Choroid plexus epithelial cell (primary cell): ENCODE data around the gene FAR2.
A peak's percentile ranks its signal among the peaks of the same experiment; 100 is the strongest.

Source experiments
- DNase-seq: peaks from one replicate; pipeline ENCODE4 v3.0.0-alpha.2; 2010; ENCODE audit warnings: low read depth
- H3K4me3 ChIP-seq: 2 replicates; pipeline ENCODE4 v1.5.1; 2011; ENCODE audit warnings: low read depth, mild to moderate bottlenecking, control low read depth, low read length, moderate library complexity
- CTCF ChIP-seq: conservative IDR thresholded peaks from 2 replicates; pipeline ENCODE4 v1.5.1; 2011; ENCODE audit warnings: low read depth, mild to moderate bottlenecking, control low read depth, inconsistent platforms, low read length, moderate library complexity

Gene FAR2

GRCh38 chr12:29322157-29322556, 173.1 kb downstream of the FAR2 start:
- no peak for DNase-seq
- TF ChIP-seq CTCF: no peak
- H3K4me3 ChIP-seq: no peak overlapping the region

GRCh38 chr12:29329411-29329810, 180.3 kb downstream of the FAR2 start:
- TF ChIP-seq CTCF: no peak
- no peak overlapping the region for H3K4me3 ChIP-seq
- DNase-seq: no peak

- DNase-seq: no peak
- no peak overlapping the region for H3K4me3 ChIP-seq
- no peak for TF ChIP-seq CTCF
Observed at GRCh38 chr12:29333178-29333577, 184.1 kb downstream of the FAR2 start.

- TF ChIP-seq CTCF: no peak
Observed at GRCh38 chr12:29334937-29335336, 185.9 kb downstream of the FAR2 start.

GRCh38 chr12:29337325-29337724, 188.2 kb downstream of the FAR2 start:
- no peak for TF ChIP-seq CTCF
- H3K4me3 ChIP-seq: no peak overlapping the region
- DNase-seq: no peak

More at GRCh38 chr12:29334937-29335336, 185.9 kb downstream of the FAR2 start:
- DNase-seq: no peak
- H3K4me3 ChIP-seq: no peak overlapping the region

GRCh38 chr12:29343022-29343799, 194.1 kb downstream of the FAR2 start:
- DNase-seq: peak; percentile 52
- TF ChIP-seq CTCF: no peak
- no peak overlapping the region for H3K4me3 ChIP-seq
